Measurements from ENCODE around the gene GPX3. TPM values are rescaled to one million over a fixed set of nuclear protein-coding genes. Genes with fewer than 3 reads are reported as not detected.

GPX3 gene
- total and polyA plus RNA-seq, 2 donors (not counting 3 experiments of a cell fraction or from before 2014, with no cell fraction given) = 5.1 to 17.1 TPM

- no peak overlapping the region for H3K4me2 ChIP-seq (ENCODE audit: insufficient read depth, low read length)
These were observed 46.5 kb downstream of the GPX3 start for GRCh38 chr5:151066920-151067319.

More at GRCh38 chr5:151066920-151067319, 46.5 kb downstream of the GPX3 start:
- TF ChIP-seq JUN (IDR thresholded peaks at IDR 0.05; ENCODE audit: borderline replicate concordance, insufficient read depth, insufficient read length, low read depth) = no peak
- TF ChIP-seq EZH2 (IDR thresholded peaks at IDR 0.05; ENCODE audit: borderline replicate concordance, low read depth, low read length, severe bottlenecking) = no peak
- no peak for TF ChIP-seq POLR2A (IDR thresholded peaks at IDR 0.05; ENCODE audit: low read depth, low read length)
- TF ChIP-seq MYC (IDR thresholded peaks at IDR 0.05; ENCODE audit: low read depth, low read length) = no peak
- TF ChIP-seq POLR2AphosphoS5 (IDR thresholded peaks at IDR 0.05; ENCODE audit: insufficient read depth, low read depth, low read length) = no peak
- no peak for TF ChIP-seq CTCF (IDR thresholded peaks at IDR 0.05; ENCODE audit: extremely low read depth in 1 of 2, insufficient read depth in 1 of 2, low read depth in 1 of 2, low read length in 2 of 2)
- TF ChIP-seq GATA2 (IDR thresholded peaks at IDR 0.05; ENCODE audit: insufficient read depth, insufficient read length, low read depth, low read length) = no peak
- no peak for TF ChIP-seq MAX (IDR thresholded peaks at IDR 0.05; ENCODE audit: insufficient read depth, insufficient read length)
- no peak for TF ChIP-seq FOS (IDR thresholded peaks at IDR 0.05; ENCODE audit: borderline replicate concordance, insufficient read depth, low read length)
- Histone ChIP-seq H3K4me3 (replicated peaks in 1 of 3; ENCODE audit: insufficient read depth in 1 of 3, low read depth in 1 of 3, low read length in 3 of 3) (no peak overlapping the region), H3K9me3 (replicated peaks; ENCODE audit: control insufficient read depth, insufficient read depth, low read length) (no peaks in the 10 kb centered on the region), H3K4me1 (ENCODE audit: control insufficient read depth, extremely low read depth, insufficient read depth, low read length) (peaks cover 35% of the 10 kb centered on the region), H3K27ac (ENCODE audit: insufficient read depth, low read depth, low read length) (no peak overlapping the region), H3K27me3 (ENCODE audit: control insufficient read depth in 2 of 2, insufficient read depth in 2 of 2, low read length in 2 of 2) (no peaks in the 10 kb centered on the region), H3K9ac (replicated peaks; ENCODE audit: extremely low read depth, insufficient read depth, low read length) (no peak overlapping the region), H3K36me3 (ENCODE audit: control insufficient read depth in 2 of 2, extremely low read depth in 1 of 2, insufficient read depth in 2 of 2, low read length in 2 of 2) (peaks cover 3 to 5% of the 10 kb centered on the region in 2 experiments), H3K79me2 (ENCODE audit: control insufficient read depth, insufficient read depth, low read length) (peaks cover 23% of the 10 kb centered on the region), H2AFZ (ENCODE audit: low read depth, low read length) (no peak overlapping the region), H4K20me1 (replicated peaks; ENCODE audit: control insufficient read depth, extremely low read depth, insufficient read depth, low read length) (no peaks in the 10 kb centered on the region), H3K9me1 (replicated peaks; ENCODE audit: control insufficient read depth, extremely low read depth, insufficient read depth, low read length) (no peaks in the 10 kb centered on the region)
- no peak for DNase-seq (ENCODE audit: low read depth, low spot score)
- ChIA-PET CTCF (interaction anchor here (1.5 to 7.5 kb wide), 4 partner anchors 15 to 48 kb away, joined by 5 to 46 read pairs (median 6); no protein-coding TSS in a partner anchor), POLR2A (no interaction called here)
- intact Hi-C loops (cut with micrococcal nuclease) (no loop called here), dilution Hi-C loops (cut with MboI; ENCODE audit: extremely low pct_ligation_motif_present, low sequenced_read_pairs) (no loop called here)
- no peak for FAIRE-seq
- no TSS peak for BruUV-seq (replicated peaks)

Measured in endothelial cell of umbilical vein (primary cell).